IPS-18a (cell line): ENCODE results near the gene ARL8B.
A peak's percentile ranks its signal among the peaks of the same experiment; 100 is the strongest.

Experiments used
- H3K27ac ChIP-seq: one replicate; pipeline ENCODE4 v1.5.1; 2013; ENCODE audit warnings: low read length
- H3K27me3 ChIP-seq: one replicate; pipeline ENCODE4 v1.6.1; 2013; ENCODE audit warnings: mild to moderate bottlenecking, low read length; ENCODE audit not compliant: control insufficient read depth, insufficient read depth
- H3K36me3 ChIP-seq: one replicate; pipeline ENCODE4 v1.6.1; 2013; ENCODE audit warnings: low read depth, low read length; ENCODE audit not compliant: control insufficient read depth
- H3K4me1 ChIP-seq: one replicate; pipeline ENCODE4 v1.6.1; 2013; ENCODE audit warnings: low read depth, low read length; ENCODE audit not compliant: control insufficient read depth
- H3K4me3 ChIP-seq: one replicate; pipeline ENCODE4 v1.5.1; 2013; ENCODE audit warnings: low read length
- H3K9ac ChIP-seq: one replicate; pipeline ENCODE4 v1.6.1; 2013; ENCODE audit warnings: mild to moderate bottlenecking, low read length, moderate library complexity
- H3K9me3 ChIP-seq: one replicate; pipeline ENCODE4 v1.6.1; 2013; ENCODE audit warnings: low read depth, low read length; ENCODE audit not compliant: control insufficient read depth

ARL8B gene

DNA sequence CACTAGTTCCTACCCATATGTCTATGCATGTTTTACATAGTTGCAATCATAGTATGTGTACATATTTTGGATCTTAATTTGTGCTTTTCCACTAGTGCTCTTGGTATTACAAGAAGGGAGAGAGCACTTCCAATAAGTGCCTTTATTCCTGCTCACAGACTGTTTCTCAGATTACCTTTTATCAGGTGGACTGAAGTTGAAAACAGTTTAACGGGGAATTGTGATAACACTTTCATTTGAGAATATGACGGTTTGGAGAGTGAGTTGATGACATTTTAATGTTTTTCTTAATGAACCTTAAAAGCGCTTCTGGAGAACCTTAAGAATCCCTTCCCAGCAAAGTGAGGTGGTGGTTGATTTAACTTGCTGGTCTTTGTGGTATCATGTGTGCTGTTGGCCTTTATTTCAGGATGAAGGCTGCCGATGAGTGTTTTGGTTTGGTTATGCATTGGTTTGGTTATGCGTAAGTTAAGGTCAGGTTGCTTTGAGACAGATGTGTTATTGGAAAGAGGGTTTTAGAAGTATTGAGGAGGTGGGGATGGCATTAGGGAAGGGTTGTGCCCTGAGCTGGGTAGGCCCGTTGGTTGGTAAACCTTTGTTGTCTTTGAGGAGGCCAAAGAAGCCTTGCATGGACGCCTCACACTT is 68.2 kb downstream of the ARL8B start:
- Histone ChIP-seq H3K9me3 (no peaks in the 10 kb centered on the region), H3K4me1 (peaks cover 3% of the 10 kb centered on the region), H3K36me3 (no peaks in the 10 kb centered on the region), H3K27ac (no peak overlapping the region), H3K27me3 (peaks cover 14% of the 10 kb centered on the region), H3K9ac (no peak overlapping the region), H3K4me3 (no peak overlapping the region)

DNA sequence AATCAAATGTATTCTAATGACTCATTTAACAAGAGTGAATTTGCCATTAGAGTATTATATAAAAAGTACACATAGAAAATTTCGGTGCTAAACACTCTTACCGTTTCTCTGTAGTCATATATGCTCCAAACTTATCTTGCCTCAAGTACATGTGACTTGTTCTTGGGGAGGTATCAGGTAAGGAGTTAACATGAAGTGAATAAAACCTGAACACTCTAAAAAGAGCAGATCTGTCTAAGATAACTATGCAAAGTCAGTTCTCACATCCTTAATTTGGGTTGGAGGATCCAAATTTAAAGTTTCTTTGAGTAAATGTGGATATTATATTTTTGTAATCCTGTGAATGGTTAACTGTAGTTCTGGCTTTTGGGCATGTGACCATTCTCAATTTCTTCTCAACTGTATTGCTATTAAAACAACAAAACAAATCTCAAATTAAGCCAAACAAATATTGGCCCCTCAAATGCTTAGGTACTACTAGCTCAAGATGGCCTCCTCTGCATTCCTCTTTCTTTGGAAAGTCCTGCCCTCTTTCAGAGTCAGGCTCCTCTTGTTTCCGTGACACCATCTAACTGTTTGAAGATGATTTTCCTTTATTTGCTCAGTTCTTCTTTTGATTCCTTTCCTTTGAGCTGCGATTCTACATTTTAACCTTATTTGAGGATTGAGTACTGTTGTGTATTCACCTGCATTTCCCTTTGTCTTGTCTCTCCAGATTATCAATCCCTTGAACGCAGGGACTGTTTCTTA is 69.6 kb downstream of the ARL8B start:
- peaks cover 3% of the 10 kb centered on the region for H3K4me1 ChIP-seq
- peaks cover 8% of the 10 kb centered on the region for H3K27me3 ChIP-seq
- H3K9me3 ChIP-seq = no peaks in the 10 kb centered on the region
- no peak overlapping the region for H3K9ac ChIP-seq
- H3K36me3 ChIP-seq = no peaks in the 10 kb centered on the region
- no peak overlapping the region for H3K27ac ChIP-seq
- no peak overlapping the region for H3K4me3 ChIP-seq

GRCh38 chr3:5192571-5193365 is 70.7 kb downstream of the ARL8B start:
- Histone ChIP-seq H3K9me3 (no peaks in the 10 kb centered on the region), H3K27ac (no peak overlapping the region), H3K4me1 (peaks cover 10% of the 10 kb centered on the region), H3K36me3 (no peaks in the 10 kb centered on the region), H3K9ac (no peak overlapping the region), H3K27me3 (peaks cover 8% of the 10 kb centered on the region), H3K4me3 (no peak overlapping the region)

GRCh38 chr3:5194341-5194740 is 72.2 kb downstream of the ARL8B start:
- Histone ChIP-seq H3K9ac (no peak overlapping the region), H3K4me1 (peaks cover 8% of the 10 kb centered on the region), H3K9me3 (no peaks in the 10 kb centered on the region), H3K4me3 (no peak overlapping the region), H3K27ac (no peak overlapping the region), H3K27me3 (no peaks in the 10 kb centered on the region), H3K36me3 (no peaks in the 10 kb centered on the region)

DNA sequence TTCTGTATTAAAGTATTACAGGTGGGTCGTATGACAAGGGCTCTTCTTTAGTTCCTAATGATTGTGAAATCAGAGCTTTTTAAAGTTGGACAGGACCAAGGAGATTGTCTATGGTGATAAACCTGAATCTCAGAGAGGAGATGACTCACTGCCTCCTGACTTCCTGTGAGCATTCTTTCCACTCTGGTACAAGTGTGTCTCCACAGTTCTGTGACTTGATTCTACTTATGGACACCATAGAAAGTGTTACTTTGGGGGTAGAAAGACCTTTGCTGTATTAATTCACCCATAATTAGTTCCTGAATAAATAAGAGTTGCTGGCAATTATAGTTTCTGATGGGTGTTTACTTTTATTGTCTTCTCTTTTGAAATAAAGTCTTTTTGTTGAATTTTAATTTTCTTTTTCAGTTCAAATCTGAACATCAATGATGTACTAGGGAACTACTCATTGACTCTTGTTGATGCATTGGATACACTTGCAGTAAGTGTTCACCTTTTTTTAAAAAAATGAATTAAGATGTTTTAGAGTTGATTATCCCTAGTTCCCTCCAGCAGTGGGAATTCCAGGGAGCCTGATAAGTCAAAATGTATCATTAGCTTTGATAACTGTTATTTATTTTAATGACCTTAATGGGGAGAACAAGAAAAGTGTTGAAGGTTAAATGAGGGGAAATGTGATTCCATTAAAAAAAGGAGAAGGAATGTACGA is 72.9 kb downstream of the ARL8B start:
- Histone ChIP-seq H3K36me3 (peaks cover 1% of the 10 kb centered on the region), H3K4me3 (no peak overlapping the region), H3K9me3 (no peaks in the 10 kb centered on the region), H3K27me3 (no peaks in the 10 kb centered on the region), H3K4me1 (peaks cover 8% of the 10 kb centered on the region), H3K27ac (no peak overlapping the region), H3K9ac (no peak overlapping the region)

DNA sequence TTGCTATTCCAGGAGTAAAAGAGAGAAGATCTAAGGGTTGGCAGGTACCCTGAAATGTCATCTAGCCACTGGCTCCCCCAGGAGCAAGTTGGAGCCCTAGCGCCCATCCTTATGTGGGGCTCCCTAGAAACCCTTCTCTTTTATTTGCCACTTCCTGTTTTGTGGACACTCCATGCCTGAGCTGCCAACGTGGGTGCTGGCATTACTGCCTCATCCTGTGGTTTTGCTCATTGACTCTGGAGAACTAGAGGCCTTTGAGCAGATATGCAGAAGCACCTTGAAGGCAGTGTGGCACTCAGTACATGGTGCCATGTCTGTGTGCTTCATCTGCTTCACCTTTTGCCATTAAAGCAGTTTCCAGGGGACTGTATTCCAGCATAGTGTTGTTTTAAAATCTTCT is 73.5 kb downstream of the ARL8B start:
- Histone ChIP-seq H3K9me3 (no peaks in the 10 kb centered on the region), H3K9ac (no peak overlapping the region), H3K4me1 (peaks cover 8% of the 10 kb centered on the region), H3K27me3 (no peaks in the 10 kb centered on the region), H3K36me3 (peaks cover 5% of the 10 kb centered on the region), H3K4me3 (no peak overlapping the region), H3K27ac (no peak overlapping the region)

GRCh38 chr3:5197022-5197421 is 74.9 kb downstream of the ARL8B start:
- Histone ChIP-seq H3K9me3 (no peaks in the 10 kb centered on the region), H3K9ac (no peak overlapping the region), H3K4me1 (peaks cover 8% of the 10 kb centered on the region), H3K27me3 (no peaks in the 10 kb centered on the region), H3K4me3 (no peak overlapping the region), H3K27ac (peak overlapping the region; percentile 57), H3K36me3 (peaks cover 10% of the 10 kb centered on the region)

DNA sequence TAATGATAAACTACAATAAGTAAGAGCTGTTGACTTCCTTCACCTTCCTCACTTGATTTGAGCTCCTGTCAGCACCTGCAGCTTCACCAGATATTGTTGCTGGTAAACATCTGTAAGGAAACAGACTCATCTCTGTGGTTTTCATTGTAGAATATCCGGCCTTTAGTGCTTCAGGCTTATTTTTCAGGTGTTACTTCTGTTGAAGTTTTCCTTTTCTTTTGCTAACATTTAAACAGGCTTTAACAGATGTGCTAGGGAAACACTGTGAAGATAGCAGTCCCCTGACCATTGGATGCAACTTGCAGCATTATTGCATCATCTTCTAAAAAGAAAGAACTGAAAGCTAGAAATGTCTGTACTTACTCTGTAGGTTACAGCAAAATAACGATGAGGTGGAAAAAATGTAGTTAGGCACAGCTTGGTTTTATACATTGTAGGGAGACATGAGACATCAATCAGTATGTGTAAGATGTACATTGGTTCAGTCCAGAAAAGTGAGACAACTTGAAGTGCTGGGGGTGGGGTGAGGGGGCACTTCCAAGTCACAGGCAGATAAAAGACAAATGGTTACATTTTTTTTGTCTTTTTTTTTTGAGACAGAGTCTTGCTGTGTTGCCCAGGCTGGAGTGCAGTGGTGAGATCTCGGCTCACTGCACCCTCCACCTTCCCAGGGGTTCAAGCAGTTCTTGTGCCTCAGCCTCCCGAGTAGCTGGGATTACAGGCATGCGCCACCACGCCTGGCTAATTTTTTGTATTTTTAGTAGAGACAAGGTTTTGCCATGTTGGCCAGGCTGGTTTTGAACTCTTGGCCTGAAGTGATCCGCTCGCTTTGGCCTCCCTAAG is 75.6 kb downstream of the ARL8B start:
- H3K9ac ChIP-seq = no peak overlapping the region
- peak overlapping the region; percentile 57 for H3K27ac ChIP-seq
- no peaks in the 10 kb centered on the region for H3K9me3 ChIP-seq
- H3K4me1 ChIP-seq = peaks cover 8% of the 10 kb centered on the region
- no peaks in the 10 kb centered on the region for H3K27me3 ChIP-seq
- H3K4me3 ChIP-seq = no peak overlapping the region
- H3K36me3 ChIP-seq = peaks cover 16% of the 10 kb centered on the region

DNA sequence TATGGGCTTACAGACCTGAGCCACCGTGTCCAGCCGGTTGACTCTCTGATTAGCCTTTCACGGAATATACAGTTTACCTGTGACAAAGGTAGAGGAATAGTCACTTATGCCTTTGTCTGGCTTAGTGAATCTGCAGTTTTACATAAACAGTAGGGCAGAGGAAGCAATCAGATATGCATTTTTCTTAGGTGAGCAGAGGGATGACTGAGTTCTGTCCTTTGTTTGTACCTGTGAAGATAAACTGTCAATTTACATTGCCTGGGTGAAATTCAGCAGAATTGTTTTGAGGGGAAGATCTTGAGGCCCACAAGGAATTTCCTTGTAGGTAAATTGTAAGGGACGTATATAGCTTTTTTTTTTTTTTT is 76.2 kb downstream of the ARL8B start:
- Histone ChIP-seq H3K4me3 (no peak overlapping the region), H3K27me3 (no peaks in the 10 kb centered on the region), H3K9me3 (no peaks in the 10 kb centered on the region), H3K36me3 (peaks cover 22% of the 10 kb centered on the region), H3K4me1 (peaks cover 8% of the 10 kb centered on the region), H3K9ac (no peak overlapping the region), H3K27ac (no peak overlapping the region)

DNA sequence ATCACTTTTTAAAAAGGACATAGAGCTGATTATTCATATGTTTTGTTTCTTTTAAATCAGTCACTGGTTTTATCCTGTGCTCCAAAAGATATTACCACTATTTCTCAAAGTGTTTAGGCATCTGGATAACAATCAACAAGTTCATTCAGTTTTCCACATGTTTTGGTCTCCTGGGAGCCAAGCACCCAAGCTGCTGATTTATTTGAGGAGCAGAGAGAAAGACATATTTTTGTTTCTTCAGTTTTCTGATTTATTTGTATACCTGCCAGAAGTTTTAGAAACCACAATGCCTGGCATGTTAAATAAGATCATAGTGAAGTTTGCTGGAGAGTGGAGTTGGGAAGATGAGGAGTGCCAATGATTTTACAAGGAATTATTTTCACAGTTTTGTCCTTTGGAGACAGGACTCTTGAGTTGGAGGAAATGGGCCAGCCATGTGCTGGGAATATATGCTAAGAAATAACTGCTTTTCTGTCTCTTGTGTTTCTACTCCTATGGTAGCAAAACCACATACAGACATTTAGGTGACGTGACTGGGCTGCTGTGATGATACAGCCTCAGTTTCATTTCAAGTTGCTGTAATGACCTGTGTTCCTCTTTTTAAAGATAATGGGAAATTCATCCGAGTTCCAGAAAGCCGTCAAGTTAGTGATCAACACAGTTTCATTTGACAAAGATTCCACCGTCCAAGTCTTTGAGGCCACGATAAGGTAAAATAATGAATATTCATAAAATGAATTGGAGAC is 77.1 kb downstream of the ARL8B start:
- no peak overlapping the region for H3K9ac ChIP-seq
- peaks cover 8% of the 10 kb centered on the region for H3K4me1 ChIP-seq
- no peaks in the 10 kb centered on the region for H3K27me3 ChIP-seq
- H3K27ac ChIP-seq = no peak overlapping the region
- H3K4me3 ChIP-seq = no peak overlapping the region
- no peaks in the 10 kb centered on the region for H3K9me3 ChIP-seq
- peaks cover 24% of the 10 kb centered on the region for H3K36me3 ChIP-seq
